HG02973 (cell line): ENCODE measurements around the gene LRRC15.

ENCODE experiments used
- ATAC-seq: cut with Tn5 transposase; IDR thresholded peaks from one replicate; pipeline ENCODE4 v1.9.1; 2021; ENCODE audit warnings: moderate library complexity; ENCODE audit not compliant: unreplicated experiment

Gene LRRC15

GRCh38 chr3:194386066-194386465 is 16.5 kb upstream of the LRRC15 start:
- no peak for ATAC-seq

- ATAC-seq: no peak
Measured at GRCh38 chr3:194384569-194385001, 15.0 kb upstream of the LRRC15 start.

- no peak for ATAC-seq
Measured at GRCh38 chr3:194384156-194384555, 14.6 kb upstream of the LRRC15 start.

- ATAC-seq: no peak
Measured at GRCh38 chr3:194383276-194383940, 13.9 kb upstream of the LRRC15 start.

GRCh38 chr3:194382892-194383223 is 13.3 kb upstream of the LRRC15 start:
- ATAC-seq: no peak

- no peak for ATAC-seq
Measured at GRCh38 chr3:194382196-194382891, 12.8 kb upstream of the LRRC15 start.

- ATAC-seq: no peak
Measured at GRCh38 chr3:194381460-194381875, 11.9 kb upstream of the LRRC15 start.

- ATAC-seq: no peak
Measured at GRCh38 chr3:194380326-194380725, 10.8 kb upstream of the LRRC15 start.

GRCh38 chr3:194379651-194380050 is 10.1 kb upstream of the LRRC15 start:
- ATAC-seq: no peak

- no peak for ATAC-seq
Measured at GRCh38 chr3:194379231-194379630, 9.7 kb upstream of the LRRC15 start.

- ATAC-seq: no peak
Measured at GRCh38 chr3:194377708-194378107, 8.2 kb upstream of the LRRC15 start.

GRCh38 chr3:194376241-194376560 is 6.7 kb upstream of the LRRC15 start:
- ATAC-seq: no peak

GRCh38 chr3:194375473-194376240 is 6.1 kb upstream of the LRRC15 start:
- no peak for ATAC-seq

GRCh38 chr3:194374935-194375334 is 5.4 kb upstream of the LRRC15 start:
- ATAC-seq: no peak

- ATAC-seq: no peak
Measured at GRCh38 chr3:194373899-194374298, 4.4 kb upstream of the LRRC15 start.

GRCh38 chr3:194373028-194373427 is 3.5 kb upstream of the LRRC15 start:
- ATAC-seq: no peak

- no peak for ATAC-seq
Measured at GRCh38 chr3:194370753-194371152, 1.2 kb upstream of the LRRC15 start.

- ATAC-seq: no peak
Measured at GRCh38 chr3:194368918-194369317, 625 bp downstream of the LRRC15 start.

GRCh38 chr3:194367992-194368841 is 1.3 kb downstream of the LRRC15 start:
- no peak for ATAC-seq

GRCh38 chr3:194365978-194366490 is 3.5 kb downstream of the LRRC15 start:
- no peak for ATAC-seq

- ATAC-seq: no peak
Measured at GRCh38 chr3:194365526-194365925, 4.0 kb downstream of the LRRC15 start.
